GM18511 (cell line): ENCODE results near the gene CLASRP.

ENCODE experiments used
- ATAC-seq: cut with Tn5 transposase; IDR thresholded peaks from one replicate; pipeline ENCODE4 v1.9.1; 2021; ENCODE audit warnings: mild to moderate bottlenecking, moderate library complexity; ENCODE audit not compliant: unreplicated experiment

CLASRP gene

DNA sequence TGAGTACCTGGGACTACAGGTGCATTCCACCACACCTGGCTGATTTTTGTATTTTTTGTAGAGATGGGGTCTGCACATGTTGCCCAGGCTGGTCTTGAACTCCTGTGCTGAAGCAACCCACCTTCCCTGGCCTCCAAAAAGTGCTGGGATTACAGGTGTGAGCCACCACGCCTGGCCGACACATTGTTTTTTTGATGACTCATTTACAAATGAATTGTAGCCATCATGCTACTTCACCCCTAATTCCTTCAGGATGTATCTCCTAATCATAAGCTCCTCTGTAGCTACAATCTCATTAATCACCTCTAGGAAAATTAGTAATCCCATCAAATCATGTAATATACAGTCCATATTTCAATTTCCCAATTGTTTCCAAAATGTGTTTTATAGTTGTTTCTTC, 19.7 kb upstream of the CLASRP start:
- no peak for ATAC-seq

DNA sequence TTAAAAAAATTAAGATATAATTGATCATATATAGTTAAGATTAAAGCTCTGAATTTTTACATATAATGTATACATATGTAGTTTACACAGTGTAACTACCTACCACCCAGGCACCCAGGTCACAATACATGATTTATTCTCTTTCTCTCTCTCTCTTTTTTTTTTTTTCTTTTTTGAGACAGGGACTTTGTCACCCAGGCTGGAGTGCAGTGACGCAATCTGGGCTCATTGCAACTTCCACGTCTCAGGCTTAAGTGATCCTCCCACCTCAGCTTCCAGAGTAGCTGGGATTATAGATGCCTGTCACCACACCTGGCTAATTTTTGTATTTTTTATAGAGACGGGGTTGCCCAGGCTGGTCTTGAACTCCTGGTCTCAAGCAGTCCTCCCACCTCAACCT, 18.8 kb upstream of the CLASRP start:
- no peak for ATAC-seq

DNA sequence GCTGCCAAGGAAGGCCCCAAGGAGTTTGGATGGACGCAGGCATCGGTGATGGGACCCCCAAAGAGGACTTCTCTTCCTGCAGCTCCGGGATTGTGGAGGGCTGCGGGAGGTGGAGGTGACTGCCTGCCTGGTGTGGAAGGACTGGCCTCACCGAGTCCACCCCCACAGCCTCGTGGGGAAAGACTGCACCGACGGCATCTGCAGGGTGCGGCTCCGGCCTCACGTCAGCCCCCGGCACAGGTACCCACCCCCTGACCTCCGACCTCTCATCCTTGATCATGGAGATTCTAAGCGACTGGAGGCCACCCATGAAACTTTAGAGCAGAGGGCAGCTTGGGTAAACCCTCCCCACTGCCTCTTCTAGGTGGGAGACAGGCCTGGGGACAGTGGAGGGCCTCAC, 16.9 kb upstream of the CLASRP start:
- no peak for ATAC-seq

DNA sequence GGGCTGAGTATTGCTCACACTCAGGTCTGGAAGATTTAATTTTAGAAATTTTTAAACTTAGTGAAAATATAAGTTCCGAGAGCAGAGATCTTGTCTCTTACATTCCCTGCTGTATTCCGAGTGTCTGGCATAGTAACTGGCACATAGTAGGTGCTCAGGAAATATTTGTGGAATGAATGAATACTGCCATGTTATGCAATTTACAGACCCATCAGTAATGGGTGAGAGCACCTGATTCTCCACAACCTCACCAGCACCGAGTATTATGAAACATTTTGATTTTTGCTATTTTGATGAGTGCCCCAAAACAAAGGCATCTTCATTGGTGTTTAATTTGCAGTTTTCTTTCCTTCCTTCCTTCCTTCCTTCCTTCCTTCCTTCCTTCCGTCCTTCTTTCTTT, 15.8 kb upstream of the CLASRP start:
- no peak for ATAC-seq

DNA sequence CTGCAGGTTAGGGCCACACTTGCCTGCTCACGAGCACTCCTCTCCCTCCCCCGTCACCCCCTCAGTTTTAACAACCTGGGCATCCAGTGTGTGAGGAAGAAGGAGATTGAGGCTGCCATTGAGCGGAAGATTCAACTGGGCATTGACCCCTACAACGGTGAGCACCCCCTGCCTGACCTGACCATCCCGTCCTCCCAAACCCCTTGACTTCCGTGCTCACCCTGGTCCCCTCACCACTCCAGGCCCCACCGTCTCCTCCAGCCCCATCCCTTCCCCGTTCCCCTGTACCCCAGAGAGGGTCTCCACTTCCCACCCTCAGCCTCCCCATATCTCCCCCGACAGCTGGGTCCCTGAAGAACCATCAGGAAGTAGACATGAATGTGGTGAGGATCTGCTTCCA, 13.6 kb upstream of the CLASRP start:
- no peak for ATAC-seq

DNA sequence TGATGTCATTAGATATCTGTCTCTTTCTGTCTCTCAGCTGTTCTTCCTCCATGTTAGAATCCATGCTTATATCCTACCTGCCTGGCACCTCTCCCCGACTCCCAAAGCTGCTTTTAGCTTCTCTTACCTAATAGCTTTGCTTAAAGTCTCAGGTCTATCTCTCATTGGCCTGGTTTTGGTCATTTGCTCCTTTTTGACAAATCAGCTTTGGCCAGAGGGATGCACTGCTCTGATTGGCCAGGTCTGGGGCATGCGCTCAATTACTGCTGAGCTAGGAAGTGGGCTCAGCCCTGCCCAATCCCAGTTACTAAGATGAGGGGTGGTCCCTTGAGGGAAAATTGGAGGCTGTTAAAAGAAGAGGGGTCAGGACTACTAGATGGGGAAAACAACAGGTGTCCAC, 11.5 kb upstream of the CLASRP start:
- ATAC-seq: no peak

DNA sequence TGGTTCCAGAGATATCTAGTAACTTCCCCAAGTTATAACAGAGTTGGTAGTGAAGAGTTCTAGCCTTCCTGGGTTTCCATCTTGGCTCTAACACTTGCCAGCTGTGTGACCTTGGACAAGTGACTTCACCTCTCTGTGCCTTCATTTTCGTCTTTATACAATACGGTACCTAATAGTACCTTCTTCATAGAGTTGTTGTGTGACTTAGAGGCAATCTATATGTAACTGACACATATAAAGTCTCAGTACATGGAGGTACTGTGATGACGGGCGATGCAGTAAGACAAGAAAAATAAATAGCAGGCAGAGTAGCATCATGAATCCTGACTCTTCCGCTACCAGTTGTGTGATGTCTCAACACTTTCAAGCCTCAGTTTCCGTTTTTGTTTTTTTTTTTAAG, 8.0 kb upstream of the CLASRP start:
- no peak for ATAC-seq

DNA sequence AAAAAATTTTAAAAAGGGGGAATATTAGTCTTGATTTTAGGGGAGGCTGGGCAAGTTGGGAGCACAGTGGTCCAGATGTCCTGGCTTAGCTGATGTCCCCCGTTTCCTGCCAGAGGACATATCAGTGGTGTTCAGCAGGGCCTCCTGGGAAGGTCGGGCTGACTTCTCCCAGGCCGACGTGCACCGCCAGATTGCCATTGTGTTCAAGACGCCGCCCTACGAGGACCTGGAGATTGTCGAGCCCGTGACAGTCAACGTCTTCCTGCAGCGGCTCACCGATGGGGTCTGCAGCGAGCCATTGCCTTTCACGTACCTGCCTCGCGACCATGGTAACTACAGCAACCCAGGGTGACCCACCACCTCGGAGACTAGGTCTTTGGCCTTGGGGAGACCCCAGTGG, 6.4 kb upstream of the CLASRP start:
- no peak for ATAC-seq

DNA sequence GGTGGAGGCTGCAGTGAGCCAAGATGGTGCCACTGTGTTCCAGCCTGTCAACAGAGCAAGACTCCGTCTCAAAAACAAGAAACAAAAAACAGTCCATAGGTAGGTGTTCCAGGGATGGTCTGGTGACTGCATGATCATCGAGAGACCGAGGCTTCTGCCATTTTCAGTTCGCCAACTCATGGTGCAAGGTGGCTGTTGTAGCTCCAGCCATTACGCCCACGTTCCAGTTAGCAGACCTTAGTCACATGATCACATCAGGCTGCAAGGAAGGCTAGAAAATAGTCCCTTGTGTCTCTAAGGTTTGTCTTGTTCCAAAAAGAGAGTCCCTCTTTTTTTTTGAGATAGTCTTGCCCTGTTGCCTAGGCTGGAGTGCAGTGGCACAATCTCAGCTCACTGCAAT, 3.1 kb upstream of the CLASRP start:
- ATAC-seq: no peak

DNA sequence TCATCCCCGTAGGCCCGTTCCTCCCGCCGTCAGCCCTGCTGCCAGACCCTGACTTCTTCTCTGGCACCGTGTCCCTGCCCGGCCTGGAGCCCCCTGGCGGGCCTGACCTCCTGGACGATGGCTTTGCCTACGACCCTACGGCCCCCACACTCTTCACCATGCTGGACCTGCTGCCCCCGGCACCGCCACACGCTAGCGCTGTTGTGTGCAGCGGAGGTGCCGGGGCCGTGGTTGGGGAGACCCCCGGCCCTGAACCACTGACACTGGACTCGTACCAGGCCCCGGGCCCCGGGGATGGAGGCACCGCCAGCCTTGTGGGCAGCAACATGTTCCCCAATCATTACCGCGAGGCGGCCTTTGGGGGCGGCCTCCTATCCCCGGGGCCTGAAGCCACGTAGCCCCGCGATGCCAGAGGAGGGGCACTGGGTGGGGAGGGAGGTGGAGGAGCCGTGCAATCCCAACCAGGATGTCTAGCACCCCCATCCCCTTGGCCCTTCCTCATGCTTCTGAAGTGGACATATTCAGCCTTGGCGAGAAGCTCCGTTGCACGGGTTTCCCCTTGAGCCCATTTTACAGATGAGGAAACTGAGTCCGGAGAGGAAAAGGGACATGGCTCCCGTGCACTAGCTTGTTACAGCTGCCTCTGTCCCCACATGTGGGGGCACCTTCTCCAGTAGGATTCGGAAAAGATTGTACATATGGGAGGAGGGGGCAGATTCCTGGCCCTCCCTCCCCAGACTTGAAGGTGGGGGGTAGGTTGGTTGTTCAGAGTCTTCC, 1.3 kb upstream of the CLASRP start:
- no peak for ATAC-seq

DNA sequence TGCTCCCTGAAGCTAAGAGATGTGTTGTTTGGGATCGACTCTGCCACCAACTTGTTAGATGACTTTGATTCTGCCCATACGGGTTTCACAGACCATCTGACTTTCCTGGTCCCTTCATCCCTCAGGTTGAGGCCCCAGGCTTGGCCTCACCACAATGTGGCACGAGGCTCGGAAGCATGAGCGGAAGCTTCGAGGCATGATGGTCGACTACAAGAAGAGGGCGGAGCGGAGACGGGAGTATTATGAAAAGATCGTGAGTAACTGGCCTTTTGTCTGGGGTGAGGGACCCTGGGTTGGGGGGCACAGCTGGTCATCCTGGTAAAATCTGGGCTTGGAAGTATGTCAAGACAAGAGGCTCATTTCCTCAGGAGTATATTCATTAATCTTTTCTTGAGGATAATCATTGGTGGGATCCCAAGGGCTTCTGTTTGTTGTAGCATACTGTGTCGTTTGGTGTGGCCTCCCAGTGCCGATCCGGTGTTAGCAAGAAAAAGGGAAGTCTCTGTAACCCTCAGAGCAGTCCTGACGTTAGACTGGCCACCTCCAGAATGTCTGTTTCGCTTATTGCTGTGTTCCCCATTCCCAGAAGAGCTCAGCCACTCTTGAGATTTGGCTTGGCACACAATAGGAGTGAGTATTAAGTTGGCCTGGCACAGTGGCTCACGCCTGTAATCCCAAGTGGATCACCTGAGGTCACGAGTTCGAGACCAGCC, 1.4 kb downstream of the CLASRP start:
- no peak for ATAC-seq

DNA sequence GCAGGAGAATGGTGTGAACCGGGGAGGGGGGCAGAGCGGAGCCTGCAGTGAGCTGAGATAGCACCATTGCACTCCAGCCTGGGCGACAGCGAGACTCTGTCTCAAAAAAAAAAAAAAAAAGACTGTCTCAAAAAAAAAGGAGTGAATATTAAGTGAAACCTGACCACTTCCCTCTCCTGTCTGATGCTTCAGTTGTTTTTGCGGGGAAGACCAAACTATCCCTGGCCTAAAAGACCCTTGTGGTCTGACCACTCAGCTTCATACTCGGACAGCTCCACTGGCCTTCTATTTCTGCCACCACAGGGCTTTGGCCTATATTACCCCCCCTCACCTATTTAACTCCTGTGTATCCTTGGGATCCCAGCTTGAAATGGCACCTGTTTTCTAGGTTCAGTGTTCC, 2.3 kb downstream of the CLASRP start:
- ATAC-seq: no peak

DNA sequence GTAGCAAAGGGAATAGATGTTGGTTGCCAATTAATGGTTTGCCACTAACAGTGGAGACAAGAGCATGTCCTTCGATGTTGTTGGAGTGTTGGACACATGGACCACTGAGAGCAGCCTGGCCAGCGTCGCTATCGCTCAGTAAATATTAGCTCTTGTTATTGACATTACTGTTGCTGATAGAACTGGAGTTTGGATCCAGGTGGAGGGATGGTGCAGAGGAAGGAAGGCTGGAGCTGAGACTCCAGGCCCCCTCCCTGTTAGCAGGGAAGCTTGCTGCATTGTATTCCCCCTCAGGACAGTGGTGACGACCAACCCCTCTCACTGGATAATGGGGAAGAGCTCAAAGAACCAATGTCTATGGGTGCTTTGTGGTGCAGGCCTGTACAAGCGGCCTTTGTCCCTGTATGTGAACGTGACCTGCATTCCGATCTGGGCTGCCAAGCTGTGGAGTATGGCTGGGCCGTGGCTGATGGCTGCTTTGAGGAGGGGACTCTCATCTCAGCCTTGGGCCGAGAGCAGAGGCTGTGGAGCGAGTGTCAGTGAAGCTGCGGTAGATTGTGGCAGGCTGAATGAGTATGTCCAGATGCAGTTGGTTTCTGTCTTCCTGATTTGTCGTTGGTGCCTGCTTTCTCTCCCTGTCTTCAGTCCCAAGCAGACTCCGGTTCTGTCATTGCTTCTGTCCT, 7.0 kb downstream of the CLASRP start:
- ATAC-seq: no peak

DNA sequence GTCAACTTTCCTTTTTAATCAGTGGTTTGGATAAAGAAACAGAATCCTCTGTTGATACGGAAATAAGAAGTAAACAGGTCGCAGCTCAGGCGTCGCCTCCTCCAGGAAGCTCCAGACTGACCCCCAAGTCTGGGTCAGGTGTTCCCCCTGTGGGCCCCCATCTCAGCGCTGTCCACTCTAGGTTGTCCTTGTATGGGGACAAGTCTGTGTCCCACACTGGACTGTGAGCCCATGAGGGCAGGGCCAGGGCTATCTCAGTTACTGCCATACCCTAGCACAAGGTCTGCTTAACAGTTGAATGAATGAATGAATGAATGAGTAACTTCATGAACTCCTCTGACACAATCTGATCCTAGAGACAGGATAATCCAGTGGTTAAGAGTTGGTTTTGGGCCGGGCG, 7.5 kb downstream of the CLASRP start:
- no peak for ATAC-seq

DNA sequence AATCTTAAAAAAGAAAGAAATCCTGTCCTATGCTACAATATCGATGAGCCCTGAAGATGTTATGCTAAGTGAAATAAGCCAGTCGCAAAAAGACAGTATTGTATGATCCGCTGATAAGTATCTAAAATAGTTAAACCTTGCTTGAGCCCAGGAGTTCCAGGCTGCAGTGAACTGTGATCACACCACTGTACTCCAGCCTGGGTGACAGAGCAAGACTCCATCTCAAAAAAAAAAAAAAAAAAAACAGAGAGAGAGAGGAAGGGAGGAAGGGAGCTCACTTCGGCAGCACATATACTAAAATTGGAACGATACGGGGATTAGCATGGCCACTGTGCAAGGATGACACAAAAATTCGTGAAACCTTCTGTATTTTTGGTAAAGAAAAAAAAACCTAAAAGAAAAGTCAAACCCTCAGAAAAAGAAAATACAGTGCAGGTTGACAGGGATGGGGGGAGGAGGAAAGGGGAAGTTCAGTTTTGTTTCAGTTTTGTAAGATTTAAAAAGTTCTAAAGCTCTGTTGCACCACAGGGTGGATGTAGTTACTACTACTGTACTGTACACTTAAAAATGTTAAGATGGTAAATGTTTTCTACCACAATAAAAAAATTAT, 8.4 kb downstream of the CLASRP start:
- ATAC-seq: peak; percentile 71

DNA sequence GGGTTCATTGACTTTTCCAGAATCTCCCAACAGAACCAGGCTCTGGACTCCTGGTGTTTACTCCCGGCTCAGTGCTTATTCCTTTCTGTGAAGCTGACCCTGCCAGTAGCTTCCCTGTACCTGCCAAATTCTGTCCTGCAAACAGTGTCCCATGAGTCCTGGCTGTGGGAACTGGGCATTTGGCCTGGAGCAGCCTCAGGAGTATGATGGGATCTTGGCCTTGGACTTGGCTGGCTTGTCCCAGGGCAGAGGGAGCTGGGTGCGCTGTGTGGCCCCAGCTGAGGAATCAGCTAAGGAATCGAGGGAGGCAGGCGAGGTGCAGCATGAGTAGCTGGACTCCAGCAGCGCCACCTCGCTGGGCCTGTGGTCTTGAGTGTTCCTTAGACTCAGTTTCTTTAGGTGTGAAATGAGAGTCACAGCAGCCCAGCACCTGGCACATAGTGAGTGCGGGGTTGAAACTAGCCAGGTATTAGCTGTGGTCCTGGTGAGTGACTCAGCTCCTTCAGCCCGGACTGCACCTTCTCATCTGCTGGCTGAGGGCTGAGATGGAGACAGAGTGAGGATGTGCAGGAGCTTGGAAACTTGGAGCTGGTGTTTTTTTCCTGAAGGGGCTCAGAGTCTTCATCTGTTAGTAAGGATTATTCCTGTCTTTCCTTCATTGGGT, 10.4 kb downstream of the CLASRP start:
- ATAC-seq: no peak

DNA sequence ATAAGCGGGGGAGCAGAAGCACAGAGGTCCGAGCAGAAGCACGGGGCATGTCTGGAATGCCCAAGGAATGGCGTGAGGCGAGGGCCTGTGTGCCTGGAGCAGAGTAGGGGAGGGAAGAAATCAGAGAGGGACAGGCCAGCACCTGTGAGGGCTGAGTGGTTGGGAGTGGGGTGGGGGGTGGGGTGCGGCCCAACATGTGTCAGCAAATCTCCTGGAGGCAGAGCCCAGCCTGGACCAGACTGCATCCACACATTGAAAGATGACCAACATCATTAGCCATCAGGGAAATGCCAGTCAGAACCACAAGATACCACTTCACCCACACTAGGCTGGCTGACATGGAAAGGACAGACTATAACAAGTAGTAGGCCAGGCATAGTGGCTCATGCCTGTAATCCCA, 11.2 kb downstream of the CLASRP start:
- ATAC-seq: no peak

DNA sequence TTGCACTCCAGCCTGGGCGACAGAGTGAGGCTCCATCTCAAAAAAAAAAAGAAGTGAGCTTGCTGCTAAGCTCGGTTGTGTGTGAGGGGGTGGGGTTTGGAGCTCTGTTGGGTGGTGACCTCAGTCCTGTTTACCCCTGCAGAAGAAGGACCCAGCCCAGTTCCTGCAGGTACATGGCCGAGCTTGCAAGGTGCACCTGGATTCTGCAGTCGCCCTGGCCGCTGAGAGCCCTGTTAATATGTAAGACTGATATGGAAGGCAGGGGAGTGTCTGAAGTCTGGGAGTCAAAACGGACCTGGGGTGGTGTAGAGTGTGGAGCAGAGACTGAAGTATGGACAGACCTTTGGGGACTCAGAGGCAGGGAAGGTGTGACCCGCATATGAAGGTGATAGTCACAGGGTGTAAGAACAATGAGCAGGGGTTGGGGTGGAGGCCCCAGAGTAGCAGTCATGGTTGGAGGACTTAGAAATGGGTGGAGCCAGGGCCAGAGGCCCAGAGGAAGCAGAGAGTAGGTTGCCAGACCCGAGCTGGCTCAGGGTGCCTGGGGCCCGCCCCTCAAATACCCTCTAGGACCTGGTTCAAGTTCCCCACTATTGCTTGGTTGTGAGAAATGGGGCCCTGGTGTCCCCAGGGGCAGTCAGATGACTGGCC, 13.2 kb downstream of the CLASRP start:
- ATAC-seq: peak; percentile 50

DNA sequence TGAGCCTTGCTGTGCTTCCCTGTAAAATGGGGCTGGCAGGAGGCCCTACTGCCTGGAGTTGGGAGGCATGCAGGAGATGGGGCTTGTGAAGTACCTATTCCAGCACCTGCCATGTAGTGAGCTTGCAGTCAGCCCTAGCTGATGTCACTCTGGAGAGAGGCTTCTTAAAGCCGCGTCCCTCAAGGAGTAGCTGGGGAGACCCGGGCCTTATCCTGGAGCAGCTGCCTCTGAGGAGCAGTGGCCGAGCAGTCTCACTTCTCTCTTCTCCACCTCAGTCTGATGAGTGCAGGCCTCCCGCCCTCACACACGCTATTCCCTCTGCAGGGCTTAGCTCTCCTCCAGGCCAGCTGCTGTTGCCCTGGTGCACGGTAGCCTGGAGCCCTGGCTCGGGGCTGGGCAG, 18.0 kb downstream of the CLASRP start:
- ATAC-seq: no peak

DNA sequence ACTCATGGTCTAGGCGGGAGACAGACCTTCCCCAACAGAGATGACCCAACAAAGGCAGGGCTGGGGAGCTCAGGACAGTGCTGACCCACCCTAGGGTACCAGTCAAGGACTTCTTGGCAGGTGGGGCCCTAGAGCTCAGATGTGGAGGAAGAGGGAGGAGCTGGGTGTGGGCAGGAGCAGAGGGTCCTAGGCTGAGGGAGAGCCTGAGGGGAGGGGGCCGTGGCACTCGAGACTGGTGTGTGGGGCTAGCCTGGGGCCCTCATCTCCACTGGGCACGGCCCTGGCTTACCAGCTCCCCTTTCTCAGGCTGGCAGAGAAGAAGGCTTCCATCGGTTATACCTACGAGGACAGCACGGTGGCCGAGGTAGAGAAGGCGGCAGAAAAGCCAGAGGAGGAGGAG, 18.6 kb downstream of the CLASRP start:
- ATAC-seq: no peak
